ENCODE results near the gene EME2. TPM values are rescaled to one million over a fixed set of nuclear protein-coding genes. Genes with fewer than 3 reads are reported as not detected.

Gene EME2
- polyA plus RNA-seq, 1 donor from 2014 or later: 21.2 TPM

DNA sequence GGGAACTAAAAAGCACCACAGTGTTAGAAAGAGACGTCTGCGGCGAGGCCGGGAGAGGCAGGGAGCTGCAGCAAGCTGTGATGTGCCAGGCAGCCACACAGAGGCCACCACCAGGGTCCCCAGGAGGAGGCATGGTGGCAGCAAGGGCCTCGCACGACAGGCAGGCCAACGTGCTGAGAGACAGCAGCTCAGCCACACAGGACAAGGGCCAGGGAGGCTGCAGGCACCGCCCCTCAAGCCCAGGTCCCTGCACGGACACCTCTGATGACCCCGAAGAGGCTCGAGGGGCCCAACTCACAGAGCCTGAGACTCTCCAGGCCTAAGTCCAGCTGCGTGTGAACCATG is 48.3 kb downstream of the EME2 start:
- no peak overlapping the region for H3K9ac ChIP-seq (ENCODE audit: low read length)
- TF ChIP-seq, protein P1, sequence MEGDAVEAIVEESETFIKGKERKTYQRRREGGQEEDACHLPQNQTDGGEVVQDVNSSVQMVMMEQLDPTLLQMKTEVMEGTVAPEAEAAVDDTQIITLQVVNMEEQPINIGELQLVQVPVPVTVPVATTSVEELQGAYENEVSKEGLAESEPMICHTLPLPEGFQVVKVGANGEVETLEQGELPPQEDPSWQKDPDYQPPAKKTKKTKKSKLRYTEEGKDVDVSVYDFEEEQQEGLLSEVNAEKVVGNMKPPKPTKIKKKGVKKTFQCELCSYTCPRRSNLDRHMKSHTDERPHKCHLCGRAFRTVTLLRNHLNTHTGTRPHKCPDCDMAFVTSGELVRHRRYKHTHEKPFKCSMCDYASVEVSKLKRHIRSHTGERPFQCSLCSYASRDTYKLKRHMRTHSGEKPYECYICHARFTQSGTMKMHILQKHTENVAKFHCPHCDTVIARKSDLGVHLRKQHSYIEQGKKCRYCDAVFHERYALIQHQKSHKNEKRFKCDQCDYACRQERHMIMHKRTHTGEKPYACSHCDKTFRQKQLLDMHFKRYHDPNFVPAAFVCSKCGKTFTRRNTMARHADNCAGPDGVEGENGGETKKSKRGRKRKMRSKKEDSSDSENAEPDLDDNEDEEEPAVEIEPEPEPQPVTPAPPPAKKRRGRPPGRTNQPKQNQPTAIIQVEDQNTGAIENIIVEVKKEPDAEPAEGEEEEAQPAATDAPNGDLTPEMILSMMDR (IDR thresholded peaks at IDR 0.05; ENCODE audit: poor library complexity, severe bottlenecking): no peak
- TF ChIP-seq RAD21 (conservative IDR thresholded peaks at IDR 0.05): no peak
- TF ChIP-seq EZH2 (IDR thresholded peaks at IDR 0.05; ENCODE audit: borderline replicate concordance, insufficient read depth, low read length, poor library complexity, severe bottlenecking): no peak
- no peak for TF ChIP-seq EP300 (conservative IDR thresholded peaks at IDR 0.05; ENCODE audit: poor library complexity, severe bottlenecking)
- TF ChIP-seq SMC3 (conservative IDR thresholded peaks at IDR 0.05; ENCODE audit: poor library complexity): no peak
- TF ChIP-seq POLR2AphosphoS5 (IDR thresholded peaks at IDR 0.05): no peak
- TF ChIP-seq MXI1 (conservative IDR thresholded peaks at IDR 0.05; ENCODE audit: poor library complexity, severe bottlenecking): no peak
- TF ChIP-seq, protein P2, sequence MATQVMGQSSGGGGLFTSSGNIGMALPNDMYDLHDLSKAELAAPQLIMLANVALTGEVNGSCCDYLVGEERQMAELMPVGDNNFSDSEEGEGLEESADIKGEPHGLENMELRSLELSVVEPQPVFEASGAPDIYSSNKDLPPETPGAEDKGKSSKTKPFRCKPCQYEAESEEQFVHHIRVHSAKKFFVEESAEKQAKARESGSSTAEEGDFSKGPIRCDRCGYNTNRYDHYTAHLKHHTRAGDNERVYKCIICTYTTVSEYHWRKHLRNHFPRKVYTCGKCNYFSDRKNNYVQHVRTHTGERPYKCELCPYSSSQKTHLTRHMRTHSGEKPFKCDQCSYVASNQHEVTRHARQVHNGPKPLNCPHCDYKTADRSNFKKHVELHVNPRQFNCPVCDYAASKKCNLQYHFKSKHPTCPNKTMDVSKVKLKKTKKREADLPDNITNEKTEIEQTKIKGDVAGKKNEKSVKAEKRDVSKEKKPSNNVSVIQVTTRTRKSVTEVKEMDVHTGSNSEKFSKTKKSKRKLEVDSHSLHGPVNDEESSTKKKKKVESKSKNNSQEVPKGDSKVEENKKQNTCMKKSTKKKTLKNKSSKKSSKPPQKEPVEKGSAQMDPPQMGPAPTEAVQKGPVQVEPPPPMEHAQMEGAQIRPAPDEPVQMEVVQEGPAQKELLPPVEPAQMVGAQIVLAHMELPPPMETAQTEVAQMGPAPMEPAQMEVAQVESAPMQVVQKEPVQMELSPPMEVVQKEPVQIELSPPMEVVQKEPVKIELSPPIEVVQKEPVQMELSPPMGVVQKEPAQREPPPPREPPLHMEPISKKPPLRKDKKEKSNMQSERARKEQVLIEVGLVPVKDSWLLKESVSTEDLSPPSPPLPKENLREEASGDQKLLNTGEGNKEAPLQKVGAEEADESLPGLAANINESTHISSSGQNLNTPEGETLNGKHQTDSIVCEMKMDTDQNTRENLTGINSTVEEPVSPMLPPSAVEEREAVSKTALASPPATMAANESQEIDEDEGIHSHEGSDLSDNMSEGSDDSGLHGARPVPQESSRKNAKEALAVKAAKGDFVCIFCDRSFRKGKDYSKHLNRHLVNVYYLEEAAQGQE (IDR thresholded peaks at IDR 0.05; ENCODE audit: borderline replicate concordance): no peak
- no peak overlapping the region for H3K4me3 ChIP-seq (ENCODE audit: low read length)
- no peak overlapping the region for H3K4me2 ChIP-seq (ENCODE audit: low read length)
- H3K36me3 ChIP-seq (ENCODE audit: insufficient read depth, low read length): no peaks in the 10 kb centered on the region
- H3K27me3 ChIP-seq (ENCODE audit: insufficient read depth, low read depth, low read length): no peaks in the 10 kb centered on the region
- H2AFZ ChIP-seq (ENCODE audit: low read depth, low read length): no peak overlapping the region
- H3K9me2 ChIP-seq (ENCODE audit: insufficient read depth, low read length): no peaks in the 10 kb centered on the region
- H3K79me2 ChIP-seq (replicated peaks; ENCODE audit: insufficient read depth, low read length): peaks cover 9% of the 10 kb centered on the region
- no peak overlapping the region for H3K27ac ChIP-seq (ENCODE audit: low read length)
- no peaks in the 10 kb centered on the region for H4K20me1 ChIP-seq (ENCODE audit: insufficient read depth)
- no peaks in the 10 kb centered on the region for H3F3A ChIP-seq (ENCODE audit: insufficient read depth, low read length, poor library complexity, severe bottlenecking)
- no peaks in the 10 kb centered on the region for H3K9me3 ChIP-seq (ENCODE audit: low read length)

GRCh38 chr16:1821861-1822611 is 49.4 kb downstream of the EME2 start:
- peaks cover 9% of the 10 kb centered on the region for H3K79me2 ChIP-seq (replicated peaks; ENCODE audit: insufficient read depth, low read length)
- no peaks in the 10 kb centered on the region for H4K20me1 ChIP-seq (ENCODE audit: insufficient read depth)
- H3K9me3 ChIP-seq (ENCODE audit: low read length): no peaks in the 10 kb centered on the region
- TF ChIP-seq SMC3 (conservative IDR thresholded peaks at IDR 0.05; ENCODE audit: poor library complexity) (no peak), TAF1 (IDR thresholded peaks at IDR 0.05; ENCODE audit: low read depth) (no peak), POLR2AphosphoS5 (IDR thresholded peaks at IDR 0.05) (no peak), EP300 (conservative IDR thresholded peaks at IDR 0.05; ENCODE audit: poor library complexity, severe bottlenecking) (no peak), EZH2 (IDR thresholded peaks at IDR 0.05; ENCODE audit: borderline replicate concordance, insufficient read depth, low read length, poor library complexity, severe bottlenecking) (no peak), MXI1 (conservative IDR thresholded peaks at IDR 0.05; ENCODE audit: poor library complexity, severe bottlenecking) (no peak), RAD21 (conservative IDR thresholded peaks at IDR 0.05) (no peak)
- TF ChIP-seq, protein P2 (IDR thresholded peaks at IDR 0.05; ENCODE audit: borderline replicate concordance): no peak
- TF ChIP-seq, protein P1 (IDR thresholded peaks at IDR 0.05; ENCODE audit: poor library complexity, severe bottlenecking): no peak
- H3K4me2 ChIP-seq (ENCODE audit: low read length): no peak overlapping the region
- no peaks in the 10 kb centered on the region for H3K9me2 ChIP-seq (ENCODE audit: insufficient read depth, low read length)
- no peak overlapping the region for H2AFZ ChIP-seq (ENCODE audit: low read depth, low read length)
- H3F3A ChIP-seq (ENCODE audit: insufficient read depth, low read length, poor library complexity, severe bottlenecking): no peaks in the 10 kb centered on the region
- no peak overlapping the region for H3K27ac ChIP-seq (ENCODE audit: low read length)
- H3K27me3 ChIP-seq (ENCODE audit: insufficient read depth, low read depth, low read length): no peaks in the 10 kb centered on the region
- H3K36me3 ChIP-seq (ENCODE audit: insufficient read depth, low read length): no peaks in the 10 kb centered on the region
- no peak overlapping the region for H3K4me3 ChIP-seq (ENCODE audit: low read length)
- H3K9ac ChIP-seq (ENCODE audit: low read length): no peak overlapping the region
